SK-N-MC (cell line): ENCODE data around the gene CPB1.

Source experiments
- EZH2 ChIP-seq: fragments of 200-600 bp; sonication (generic); IDR thresholded peaks from one replicate; pipeline ENCODE4 v1.6.1; 2017; ENCODE audit warnings: antibody characterized with exemption
- POLR2AphosphoS5 ChIP-seq: IDR thresholded peaks from 2 replicates; pipeline ENCODE4 v1.6.1; 2012; ENCODE audit warnings: mild to moderate bottlenecking, low read depth, low read length, borderline replicate concordance

DNA sequence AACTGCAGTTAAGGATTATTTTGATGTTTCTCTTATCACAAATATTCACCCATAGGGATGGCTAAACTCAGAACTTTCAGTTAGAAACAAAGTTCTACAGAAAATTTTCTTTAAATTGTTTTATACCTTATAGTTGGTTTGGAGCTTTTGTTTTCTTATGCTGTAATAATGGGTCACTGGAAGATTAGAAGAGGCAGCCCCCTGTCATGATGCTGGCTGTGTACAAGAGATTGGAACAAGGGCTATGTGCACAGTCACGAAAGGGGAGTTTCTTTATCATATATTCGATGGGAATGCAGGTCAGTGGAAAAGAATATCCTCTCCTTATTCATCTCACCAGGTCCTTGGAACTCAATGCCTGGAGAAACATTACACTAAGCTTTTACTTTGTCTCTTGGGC, 25.5 kb downstream of the CPB1 start:
- TF ChIP-seq POLR2AphosphoS5 (no peak), EZH2 (no peak)
